ENCODE measurements around the gene FLOT1.

DNA sequence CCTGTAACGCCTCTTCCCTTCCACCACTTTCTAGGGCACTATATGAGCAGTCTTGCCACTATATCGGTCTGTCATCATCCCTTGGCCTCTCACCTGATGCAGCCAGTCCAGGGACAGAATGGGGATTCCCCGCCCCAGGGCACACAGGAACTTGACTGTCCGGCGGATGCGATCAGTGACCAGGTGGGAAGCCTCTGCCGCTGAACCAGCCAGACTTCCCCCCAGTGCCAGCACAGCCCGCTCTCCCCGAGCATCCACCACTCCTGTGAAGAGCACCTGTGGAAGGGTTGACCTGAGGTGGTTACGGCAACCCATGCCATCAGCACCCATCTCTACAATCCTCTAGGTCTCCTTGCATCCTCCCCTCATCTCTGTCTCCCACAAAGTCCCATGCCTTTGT, 39.5 kb downstream of the FLOT1 start:
- TF ChIP-seq, protein P1, sequence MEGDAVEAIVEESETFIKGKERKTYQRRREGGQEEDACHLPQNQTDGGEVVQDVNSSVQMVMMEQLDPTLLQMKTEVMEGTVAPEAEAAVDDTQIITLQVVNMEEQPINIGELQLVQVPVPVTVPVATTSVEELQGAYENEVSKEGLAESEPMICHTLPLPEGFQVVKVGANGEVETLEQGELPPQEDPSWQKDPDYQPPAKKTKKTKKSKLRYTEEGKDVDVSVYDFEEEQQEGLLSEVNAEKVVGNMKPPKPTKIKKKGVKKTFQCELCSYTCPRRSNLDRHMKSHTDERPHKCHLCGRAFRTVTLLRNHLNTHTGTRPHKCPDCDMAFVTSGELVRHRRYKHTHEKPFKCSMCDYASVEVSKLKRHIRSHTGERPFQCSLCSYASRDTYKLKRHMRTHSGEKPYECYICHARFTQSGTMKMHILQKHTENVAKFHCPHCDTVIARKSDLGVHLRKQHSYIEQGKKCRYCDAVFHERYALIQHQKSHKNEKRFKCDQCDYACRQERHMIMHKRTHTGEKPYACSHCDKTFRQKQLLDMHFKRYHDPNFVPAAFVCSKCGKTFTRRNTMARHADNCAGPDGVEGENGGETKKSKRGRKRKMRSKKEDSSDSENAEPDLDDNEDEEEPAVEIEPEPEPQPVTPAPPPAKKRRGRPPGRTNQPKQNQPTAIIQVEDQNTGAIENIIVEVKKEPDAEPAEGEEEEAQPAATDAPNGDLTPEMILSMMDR (IDR thresholded peaks at IDR 0.05; ENCODE audit: insufficient read depth, low read length, poor library complexity, severe bottlenecking): no peak
- TF ChIP-seq EZH2phosphoT487 (conservative IDR thresholded peaks at IDR 0.05; ENCODE audit: low read length): no peak

All from SU-DHL-6 (cell line).